GM12801 (cell line): ENCODE measurements around the gene PKP2.

Experiments
- CTCF ChIP-seq: IDR thresholded peaks from one replicate; pipeline ENCODE4 v1.5.1; 2011; ENCODE audit warnings: control low read depth; ENCODE audit not compliant: insufficient read length; ENCODE audit errors: extremely low read depth

The PKP2 gene

GRCh38 chr12:32756476-32757066 is 140.0 kb downstream of the PKP2 start:
- no peak for TF ChIP-seq CTCF

GRCh38 chr12:32755654-32756475 is 140.7 kb downstream of the PKP2 start, which contains the start of gene YARS2:
TSS of gene YARS2 (minus strand) at chr12:32755897. CDS start at chr12:32755874, 23 bp downstream.
- TF ChIP-seq CTCF: no peak

- no peak for TF ChIP-seq CTCF
Measured at GRCh38 chr12:32755051-32755653, 141.4 kb downstream of the PKP2 start.

DNA sequence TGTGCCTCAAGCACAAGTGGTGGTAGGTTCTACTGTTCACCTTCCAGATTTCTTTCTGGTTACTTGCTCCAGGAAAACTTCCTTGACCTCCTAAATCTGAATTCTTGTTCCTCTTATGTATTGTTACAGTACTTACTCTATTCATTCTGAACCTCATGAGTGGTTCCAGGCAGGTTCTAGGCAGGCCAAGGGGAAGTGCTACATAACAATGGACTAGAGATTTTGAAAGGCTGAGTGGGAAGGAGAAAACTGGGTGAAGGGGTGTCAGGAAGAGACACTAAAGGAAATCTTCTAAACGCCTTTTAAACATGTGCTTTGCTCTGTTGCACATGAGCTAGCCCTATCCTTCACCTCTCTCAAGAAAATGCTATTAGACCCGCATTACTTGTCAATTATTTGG is 142.5 kb downstream of the PKP2 start:
- TF ChIP-seq CTCF: no peak

- no peak for TF ChIP-seq CTCF
Measured at GRCh38 chr12:32753605-32754004, 143.0 kb downstream of the PKP2 start.

DNA sequence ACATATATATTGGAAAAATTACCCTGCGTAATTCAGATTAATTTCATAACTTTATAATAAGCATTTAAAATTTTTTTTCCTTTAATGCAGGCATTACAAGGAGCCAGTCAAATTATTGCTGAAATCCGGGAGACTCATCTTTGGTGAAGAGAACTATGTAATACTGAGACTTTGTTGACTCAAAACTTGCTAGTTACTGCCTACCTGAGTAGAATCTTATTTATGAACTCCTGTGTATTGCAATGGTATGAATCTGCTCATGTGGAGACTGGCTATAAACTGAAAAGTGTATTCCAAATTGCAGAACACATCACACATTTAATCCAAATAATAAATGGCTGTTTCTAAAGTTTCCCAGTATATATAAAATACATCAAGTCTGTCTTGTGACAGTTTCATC is 153.3 kb downstream of the PKP2 start:
- TF ChIP-seq CTCF: no peak

DNA sequence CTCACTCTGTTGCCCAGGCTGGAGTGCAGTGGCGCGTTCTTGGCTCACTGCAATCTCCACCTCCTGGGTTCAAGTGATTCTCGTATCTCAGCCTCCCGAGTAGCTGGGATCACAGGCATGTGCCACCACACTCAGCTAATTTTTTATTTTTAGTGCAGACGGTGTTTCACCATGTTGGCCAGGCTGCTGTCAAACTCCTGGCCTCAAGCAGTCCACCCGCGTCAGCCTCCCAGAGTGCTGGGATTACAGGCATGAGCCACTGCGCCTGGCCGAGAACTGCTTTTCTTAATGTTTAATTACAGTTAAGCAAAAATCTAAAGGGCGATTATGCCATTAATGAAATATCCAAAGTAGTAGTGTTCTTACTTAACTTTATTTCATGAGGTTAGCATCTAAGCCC is 154.4 kb downstream of the PKP2 start:
- TF ChIP-seq CTCF: no peak
